Measurements from ENCODE around the gene ATP8B4.

GRCh38 chr15:50127255-50127777, 8.3 kb upstream of the ATP8B4 start:
- TF ChIP-seq CTCF (IDR thresholded peaks at IDR 0.05; ENCODE audit: insufficient read depth, low read length, poor library complexity, severe bottlenecking), result no peak
- TF ChIP-seq EZH2phosphoT487 (conservative IDR thresholded peaks at IDR 0.05; ENCODE audit: low read length), result no peak

Data from SU-DHL-6 (cell line).